Stomach (tissue), 4 donors: Measurements from ENCODE around the gene PTH2.

Experiments
- CTCF ChIP-seq, 7 experiments: fragments of 450-650 bp in 4 of 7; fragments of 200-600 bp in 3 of 7; sonication (generic) in 3 of 7; IDR thresholded peaks; one replicate each; pipeline ENCODE4 v1.5.1; 2016 to 2019; ENCODE audit warnings: antibody characterized with exemption in 7 of 7, control low read depth in 2 of 7, mild to moderate bottlenecking in 1 of 7
- EP300 ChIP-seq: sonication (generic); formaldehyde crosslinking; IDR thresholded peaks from one replicate; pipeline ENCODE4 v1.6.1; 2017; ENCODE audit warnings: antibody characterized with exemption
- POLR2A ChIP-seq, 4 donors: fragments of 450-650 bp; IDR thresholded peaks; one replicate each; pipeline ENCODE4 v1.6.1; 2016; ENCODE audit warnings: antibody characterized with exemption in 4 of 4, control low read depth in 2 of 4, mild to moderate bottlenecking in 1 of 4, moderate library complexity in 1 of 4

DNA sequence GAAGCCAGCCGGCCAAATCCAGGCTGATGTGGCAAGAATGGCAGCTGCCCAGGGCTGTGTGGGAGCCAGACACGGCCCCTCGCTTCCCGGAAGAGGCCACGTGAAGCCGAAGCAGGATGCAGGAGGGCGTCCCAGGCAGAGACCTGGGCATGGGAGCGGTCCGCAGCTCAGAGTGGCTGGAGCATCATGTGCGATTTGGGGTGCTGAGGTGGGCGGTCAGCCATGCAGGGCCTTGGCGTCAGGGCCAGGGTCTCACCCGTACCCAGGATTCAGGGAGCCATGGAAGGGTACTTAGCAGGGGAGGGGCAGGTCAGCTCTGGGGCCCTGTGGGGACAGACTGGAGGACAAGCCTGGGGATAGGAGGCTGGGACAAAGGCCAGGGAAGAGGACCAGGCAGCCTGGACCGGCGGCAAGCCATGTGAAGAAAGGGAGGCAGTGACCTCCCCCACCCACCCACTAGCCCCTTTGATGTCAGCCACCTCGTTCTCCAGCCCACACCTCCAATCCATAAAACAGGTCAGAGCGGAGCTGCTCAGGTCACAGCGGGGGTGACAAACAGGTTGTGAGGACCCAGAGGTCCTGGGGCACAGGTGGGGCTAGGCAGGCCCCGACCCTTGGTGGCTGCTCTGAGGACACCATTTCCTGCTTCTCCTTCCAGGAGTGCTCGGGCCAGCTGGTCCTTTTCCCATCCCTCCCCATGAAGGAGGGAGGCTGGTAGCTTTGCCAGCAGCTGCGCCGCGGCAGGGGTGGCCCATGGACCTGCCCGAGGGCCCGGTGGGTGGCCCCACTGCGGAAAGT is 32.9 kb downstream of the PTH2 start:
- TF ChIP-seq POLR2A (IDR thresholded peaks at IDR 0.05): no peak
- TF ChIP-seq CTCF (IDR thresholded peaks at IDR 0.05): no peak
- no peak for TF ChIP-seq EP300
